D721Med (cell line): Measurements from ENCODE around the gene MYH11.
"Not testable (repeated sequence)": the region's sequence is repeated elsewhere in the genome, so short reads cannot be mapped to it uniquely, and the experiment has no call there.

Source experiments
- DNase-seq: peaks from one replicate; pipeline ENCODE4 v3.0.0; 2011; ENCODE audit warnings: low spot score; ENCODE audit not compliant: insufficient read length
- FAIRE-seq: peaks from 2 replicates; lab custom pipeline; 2011; peaks lifted over from hg19 to GRCh38; lab: Jason Lieb, UNC
- CTCF ChIP-seq: IDR thresholded peaks from 2 replicates; pipeline ENCODE4 v1.5.1; 2012; ENCODE audit warnings: mild to moderate bottlenecking, control low read depth; ENCODE audit not compliant: insufficient read depth; ENCODE audit errors: missing control alignments

MYH11 gene

GRCh38 chr16:15822957-15823356, 33.9 kb downstream of the MYH11 start:
- DNase-seq (no peak), FAIRE-seq (no peak)
- no peak for TF ChIP-seq CTCF

GRCh38 chr16:15820837-15821236, 36.0 kb downstream of the MYH11 start:
- no peak for FAIRE-seq
- no peak for TF ChIP-seq CTCF
- no peak for DNase-seq

- FAIRE-seq (no peak), DNase-seq (no peak)
- no peak for TF ChIP-seq CTCF
These were observed 37.8 kb downstream of the MYH11 start for GRCh38 chr16:15819046-15819445.

GRCh38 chr16:15817446-15817845, 39.4 kb downstream of the MYH11 start:
- FAIRE-seq (no peak), DNase-seq (no peak)
- no peak for TF ChIP-seq CTCF

GRCh38 chr16:15816228-15816627, 40.6 kb downstream of the MYH11 start:
- TF ChIP-seq CTCF = no peak
- DNase-seq (no peak), FAIRE-seq (no peak)

- not testable (repeated sequence) for FAIRE-seq
These were observed 44.5 kb downstream of the MYH11 start for GRCh38 chr16:15812401-15812750.

GRCh38 chr16:15811481-15812400, 45.1 kb downstream of the MYH11 start:
- FAIRE-seq (no peak), DNase-seq (peak; percentile 38)
- no peak for TF ChIP-seq CTCF

More at GRCh38 chr16:15812401-15812750, 44.5 kb downstream of the MYH11 start:
- not testable (repeated sequence) for DNase-seq
